ENCODE measurements around the gene TBCD.

DNA sequence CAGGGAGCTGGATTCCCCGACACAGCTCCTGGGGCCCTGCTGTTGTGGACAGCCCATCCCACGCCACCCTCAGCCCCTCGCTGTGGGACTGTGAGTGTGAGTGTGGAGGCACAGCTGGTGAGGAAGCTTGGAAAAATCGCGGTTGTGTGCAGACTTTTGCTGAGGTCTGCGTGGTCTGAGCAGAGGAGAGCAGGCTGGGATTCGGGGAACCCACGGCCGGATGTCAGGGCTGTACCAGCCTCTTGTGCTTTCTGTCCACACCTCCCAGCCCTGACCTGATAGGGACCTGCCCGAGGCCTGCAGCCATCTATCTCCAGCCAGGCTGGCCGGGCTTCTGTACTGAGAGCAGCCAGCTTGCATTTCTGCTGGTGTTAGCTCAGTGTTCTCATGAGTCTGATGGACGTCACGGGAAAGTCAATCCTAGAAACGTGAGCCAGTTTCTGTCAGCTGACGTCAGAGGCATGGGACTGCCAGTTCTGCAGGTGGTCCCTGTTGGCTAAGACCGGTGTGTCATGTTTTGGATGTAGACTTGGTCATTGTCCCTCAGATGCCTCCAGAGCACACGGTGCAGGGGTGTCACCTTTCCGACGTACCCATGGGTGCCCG is 160.7 kb downstream of the TBCD start:
- no peak for TF ChIP-seq POLR2AphosphoS5 (IDR thresholded peaks at IDR 0.05; ENCODE audit: borderline replicate concordance, low read depth, low read length)
- TF ChIP-seq EZH2 (IDR thresholded peaks at IDR 0.05), result no peak
- TF ChIP-seq FOXP2 (optimal IDR thresholded peaks at IDR 0.05; ENCODE audit: control extremely low read depth, extremely low read length, insufficient read depth), result no peak
